PC-3 (cell line): ENCODE measurements around the gene MAP1LC3B. TPM values are rescaled to one million over a fixed set of nuclear protein-coding genes. Genes with fewer than 3 reads are reported as not detected.

Source experiments
- ATAC-seq: fragments of 200-7000 bp; cut with Tn5 transposase; 2 replicates; pipeline ENCODE4 v1.9.1; 2020; ENCODE audit warnings: mild to moderate bottlenecking, moderate library complexity
- BruUV-seq: library from RNA; stranded (reverse); fragments of 400-500 nt; replicated peaks from 2 replicates; lab custom pipeline; 2021; lab: Mats Ljungman, UMichigan
- CTCF ChIA-PET: fragments of 300-600 bp; sonication (Branson Sonifier 250); formaldehyde crosslinking; loops from one replicate; lab custom pipeline; 2022; ENCODE audit warnings: antibody characterized with exemption; lab: Charles Lee
- POLR2A ChIA-PET: fragments of 300-600 bp; sonication (Branson Sonifier 250); formaldehyde crosslinking; loops from one replicate; lab custom pipeline; 2022; ENCODE audit warnings: antibody characterized with exemption; ENCODE audit not compliant: unreplicated experiment; lab: Charles Lee
- DNase-seq: peaks from one replicate; pipeline ENCODE4 v3.0.0-alpha.2; 2015
- H2AFZ ChIP-seq: fragments of 300-600 bp; sonication (generic); 2 replicates; pipeline ENCODE4 v1.6.0; 2016; ENCODE audit warnings: antibody characterized with exemption, low read length
- H3F3A ChIP-seq: fragments of 300-600 bp; sonication (generic); one replicate; pipeline ENCODE4 v1.6.0; 2017; ENCODE audit warnings: antibody characterized with exemption, low read length, control low read depth, mild to moderate bottlenecking; ENCODE audit not compliant: unreplicated experiment
- H3K27ac ChIP-seq: fragments of 300-600 bp; sonication (generic); 2 replicates; pipeline ENCODE4 v1.5.1; 2016; ENCODE audit warnings: mild to moderate bottlenecking, low read length
- H3K27me3 ChIP-seq: fragments of 300-600 bp; sonication (generic); 2 replicates; pipeline ENCODE4 v1.6.1; 2016; ENCODE audit warnings: low read length, mixed read lengths
- H3K36me3 ChIP-seq: fragments of 300-600 bp; sonication (generic); 2 replicates; pipeline ENCODE4 v1.6.1; 2016; ENCODE audit warnings: low read depth, mixed run types, low read length, mixed read lengths
- H3K4me1 ChIP-seq: fragments of 300-600 bp; sonication (generic); 2 replicates; pipeline ENCODE4 v1.5.1; 2016; ENCODE audit warnings: low read length; ENCODE audit not compliant: insufficient read depth
- H3K4me2 ChIP-seq: fragments of 300-600 bp; sonication (generic); 2 replicates; pipeline ENCODE4 v1.6.0; 2016; ENCODE audit warnings: low read length
- H3K4me3 ChIP-seq: fragments of 300-600 bp; sonication (generic); 2 replicates; pipeline ENCODE4 v1.5.1; 2016; ENCODE audit warnings: mild to moderate bottlenecking, low read length, mixed read lengths
- H3K79me2 ChIP-seq: fragments of 300-600 bp; sonication (generic); 2 replicates; pipeline ENCODE4 v1.6.1; 2017; ENCODE audit warnings: low read length, mixed read lengths
- H3K9ac ChIP-seq: fragments of 300-600 bp; sonication (generic); 2 replicates; pipeline ENCODE4 v1.6.0; 2016; ENCODE audit warnings: mild to moderate bottlenecking, low read length
- H3K9me2 ChIP-seq: fragments of 300-600 bp; sonication (generic); replicated peaks from 2 replicates; pipeline ENCODE4 v1.6.1; 2016; ENCODE audit warnings: mixed run types, low read length, mixed read lengths
- H3K9me3 ChIP-seq: fragments of 300-600 bp; sonication (generic); 2 replicates; pipeline ENCODE4 v1.6.1; 2016; ENCODE audit warnings: low read length, mixed read lengths
- H4K20me1 ChIP-seq: fragments of 300-600 bp; sonication (generic); 2 replicates; pipeline ENCODE4 v1.6.1; 2016; ENCODE audit warnings: low read length, mixed read lengths
- CTCF ChIP-seq: fragments of 300-600 bp; sonication (generic); conservative IDR thresholded peaks from 2 replicates; pipeline ENCODE4 v1.5.1; 2017; ENCODE audit warnings: antibody characterized with exemption, low read depth, mild to moderate bottlenecking, low read length
- EZH2 ChIP-seq: fragments of 300-600 bp; sonication (generic); IDR thresholded peaks from one replicate; pipeline ENCODE4 v1.6.1; 2017; ENCODE audit warnings: antibody characterized with exemption, mild to moderate bottlenecking, low read length; ENCODE audit not compliant: unreplicated experiment
- EZH2phosphoT487 ChIP-seq: fragments of 300-600 bp; sonication (generic); IDR thresholded peaks from 2 replicates; pipeline ENCODE4 v1.6.1; 2018; ENCODE audit warnings: mild to moderate bottlenecking, antibody characterized with exemption, low read length, borderline replicate concordance
- intact Hi-C: fragments of 100-400 bp; cut with micrococcal nuclease; formaldehyde crosslinking; loops from 2 replicates; pipeline ENCODE4 v1.9.0; 2023
- total RNA-seq: library from RNA; depleted of rRNA; stranded (reverse); fragments of >200 nt; gene quantifications from 2 replicates; pipeline ENCODE4 v1.2.3, GENCODE V29; 2014

The MAP1LC3B gene
- total RNA-seq, 1 experiment from 2014 or later: 11.9 TPM

DNA sequence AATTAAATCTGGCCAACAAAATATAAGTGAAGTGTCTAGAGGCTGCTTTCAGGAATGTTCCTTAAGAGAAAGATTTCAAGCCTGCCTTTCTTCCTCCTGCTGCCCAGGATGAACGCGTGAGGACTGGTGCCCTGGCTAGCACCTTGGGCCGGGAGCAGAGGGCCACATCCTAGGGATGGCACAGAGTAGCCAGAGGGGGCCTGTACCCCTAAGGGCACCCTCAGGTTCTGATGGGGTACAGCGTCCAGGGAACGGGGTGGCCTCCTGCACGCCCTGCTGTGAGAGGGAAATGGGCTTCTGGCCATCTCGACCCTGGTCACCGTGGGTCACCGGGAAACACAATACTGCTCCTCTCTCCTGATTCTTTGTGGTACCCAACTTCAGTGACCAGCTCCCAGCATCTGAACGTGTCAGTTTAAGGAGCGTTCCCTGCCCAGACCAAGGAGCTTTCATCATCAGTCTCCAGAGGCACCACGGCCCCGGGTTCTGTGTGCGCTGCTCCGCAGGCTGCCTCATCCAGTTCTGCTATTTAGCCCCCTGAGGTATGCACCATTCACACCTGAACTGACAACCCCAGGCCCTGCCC is 40.3 kb downstream of the MAP1LC3B start:
- H4K20me1 ChIP-seq: no peaks in the 10 kb centered on the region
- H3K9me3 ChIP-seq: no peaks in the 10 kb centered on the region
- peaks cover 7% of the 10 kb centered on the region; the same call in 1 of the 2 replicates for H3K79me2 ChIP-seq
- peaks cover 17% of the 10 kb centered on the region for H3K4me1 ChIP-seq
- no peak overlapping the region for H3K9ac ChIP-seq
- no peak for TF ChIP-seq EZH2
- no peak for TF ChIP-seq EZH2phosphoT487
- no peak for TF ChIP-seq CTCF
- no TSS peak for BruUV-seq
- ChIA-PET POLR2A (no interaction called here), CTCF (no interaction called here)
- H3K27me3 ChIP-seq: no peaks in the 10 kb centered on the region
- H2AFZ ChIP-seq: no peak overlapping the region
- intact Hi-C loops: no loop called here
- H3K36me3 ChIP-seq: no peaks in the 10 kb centered on the region
- no peak overlapping the region for H3K4me2 ChIP-seq
- no peaks in the 10 kb centered on the region for H3K9me2 ChIP-seq
- no peaks in the 10 kb centered on the region for H3F3A ChIP-seq
- ATAC-seq (no peak), DNase-seq (no peak)
- no peak overlapping the region for H3K4me3 ChIP-seq
- H3K27ac ChIP-seq: no peak overlapping the region

DNA sequence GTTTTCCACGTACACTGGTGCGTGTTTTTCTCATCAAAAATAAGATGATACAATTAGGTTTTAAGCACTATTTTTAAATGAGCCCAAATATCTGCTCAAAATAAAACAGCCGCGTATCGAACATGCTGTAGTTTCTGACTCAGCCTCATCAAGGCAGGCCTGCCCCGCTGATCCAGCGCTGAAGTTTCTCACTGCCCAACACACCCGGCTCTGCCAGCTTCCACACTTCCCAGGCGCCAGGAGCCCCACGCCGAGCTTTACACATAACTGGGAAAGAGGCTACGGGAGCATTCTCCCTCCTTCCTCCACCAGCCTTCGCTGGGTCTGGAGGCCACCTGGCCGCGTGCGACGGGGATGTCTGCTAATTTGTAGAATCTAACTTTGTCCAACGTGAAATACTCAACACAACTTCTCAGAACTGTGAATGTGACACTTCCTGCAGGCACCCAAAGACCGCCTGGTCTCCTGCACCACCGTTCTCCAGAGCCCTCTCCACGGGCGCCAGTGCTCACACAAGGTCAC is 42.1 kb downstream of the MAP1LC3B start:
- DNase-seq (no peak), ATAC-seq (no peak)
- TF ChIP-seq EZH2phosphoT487: no peak
- TF ChIP-seq EZH2: no peak
- no peak for TF ChIP-seq CTCF
- intact Hi-C loops: no loop called here
- Histone ChIP-seq H3K9me2 (no peaks in the 10 kb centered on the region), H3K4me1 (peaks cover 32% of the 10 kb centered on the region), H3F3A (no peaks in the 10 kb centered on the region), H3K27me3 (no peaks in the 10 kb centered on the region), H4K20me1 (0 out of 2 replicates have a peak, but pooled peaks cover 3% of the 10 kb centered on the region), H2AFZ (no peak overlapping the region), H3K36me3 (no peaks in the 10 kb centered on the region), H3K27ac (no peak overlapping the region), H3K9me3 (no peaks in the 10 kb centered on the region), H3K9ac (no peak overlapping the region), H3K4me3 (no peak overlapping the region), H3K79me2 (peaks cover 7% of the 10 kb centered on the region; the same call in 1 of the 2 replicates), H3K4me2 (no peak overlapping the region)
- ChIA-PET POLR2A (no interaction called here), CTCF (no interaction called here)
- no TSS peak for BruUV-seq
